Measurements from ENCODE around the gene ZNF583. TPM values are rescaled to one million over a fixed set of nuclear protein-coding genes. Genes with fewer than 3 reads are reported as not detected.
A peak's percentile ranks its signal among the peaks of the same experiment; 100 is the strongest.

ZNF583 gene
- total and polyA plus RNA-seq, 2 of the 13 experiments (the other 11 are each of a cell fraction or from before 2014, with no cell fraction given), result 0.65 to 5.3 TPM

- TF ChIP-seq ZBTB14 (CRISPR knock-in tag; IDR thresholded peaks at IDR 0.05), result peak; percentile 61; the same call in 1 of the 2 replicates
- TF ChIP-seq NFE2L1 (CRISPR knock-in tag; IDR thresholded peaks at IDR 0.05; ENCODE audit: borderline replicate concordance), result no peak
- TF ChIP-seq ZHX2 (IDR thresholded peaks at IDR 0.05; ENCODE audit: low read depth), result peak; percentile 4; the same call in 1 of the 2 replicates
- no peak for TF ChIP-seq ZHX2 (CRISPR knock-in tag; IDR thresholded peaks at IDR 0.05; ENCODE audit: borderline replicate concordance)
- TF ChIP-seq KLF12 (CRISPR knock-in tag; IDR thresholded peaks at IDR 0.05; ENCODE audit: borderline replicate concordance), result no peak
- TF ChIP-seq ZBTB7B (CRISPR knock-in tag; IDR thresholded peaks at IDR 0.05), result peak; percentile 93
- 0 out of 2 replicates have a peak, but pooled peaks have one; percentile 39 for TF ChIP-seq ZNF343 (CRISPR knock-in tag; IDR thresholded peaks at IDR 0.05)
- TF ChIP-seq SIX1 (CRISPR knock-in tag; IDR thresholded peaks at IDR 0.05; ENCODE audit: borderline replicate concordance), result no peak
- TF ChIP-seq ZNF276 (CRISPR knock-in tag; IDR thresholded peaks at IDR 0.05; ENCODE audit: low read depth), result 0 out of 2 replicates have a peak, but pooled peaks have one; percentile 64
- TF ChIP-seq ZNF800 (CRISPR knock-in tag; IDR thresholded peaks at IDR 0.05), result peak; percentile 30; the same call in 1 of the 2 replicates
- no peak for TF ChIP-seq MXD4 (CRISPR knock-in tag; IDR thresholded peaks at IDR 0.05)
- TF ChIP-seq ZSCAN25 (CRISPR knock-in tag; IDR thresholded peaks at IDR 0.05), result no peak
- TF ChIP-seq FOSL1 (CRISPR knock-in tag; IDR thresholded peaks at IDR 0.05; ENCODE audit: borderline replicate concordance), result no peak
- TF ChIP-seq NFIB (CRISPR knock-in tag; IDR thresholded peaks at IDR 0.05; ENCODE audit: borderline replicate concordance), result no peak
- TF ChIP-seq HINFP (CRISPR knock-in tag; IDR thresholded peaks at IDR 0.05; ENCODE audit: low read depth), result no peak
Measured at GRCh38 chr19:56393119-56394012, 10.8 kb upstream of the ZNF583 start, which contains the start of gene ZNF582 (continued).

All from HepG2 (cell line).